Psoas muscle (tissue), 8 donors: Measurements from ENCODE around the gene TPST1. TPM values are rescaled to one million over a fixed set of nuclear protein-coding genes. Genes with fewer than 3 reads are reported as not detected.

Experiments
- ATAC-seq, 4 donors: fragments of 200-7000 bp; cut with Tn5 transposase; one replicate each; pipeline ENCODE4 v1.9.1; 2020; ENCODE audit warnings: moderate library complexity in 3 of 4, mild to moderate bottlenecking in 2 of 4
- DNase-seq, 2 donors: peaks; one replicate each; pipeline ENCODE4 v3.0.0-alpha.2; 2020
- H3K27ac ChIP-seq: fragments of 200-600 bp; one replicate; pipeline ENCODE4 v1.8.0; 2022
- H3K27me3 ChIP-seq, 3 donors: fragments of 200-600 bp in 1 of 3; one replicate each; pipeline versions ENCODE4 v1.6.1 to v1.8.0; 2013 to 2022; ENCODE audit warnings: low read length in 2 of 3, mild to moderate bottlenecking in 2 of 3, moderate library complexity in 1 of 3; ENCODE audit not compliant: insufficient read depth in 3 of 3
- H3K36me3 ChIP-seq, 2 donors: fragments of 200-600 bp in 1 of 2; one replicate each; pipeline versions ENCODE4 v1.6.1 to v1.8.0; 2013 to 2022; ENCODE audit warnings: low read depth in 1 of 2, mild to moderate bottlenecking in 1 of 2, moderate library complexity in 1 of 2; ENCODE audit not compliant: insufficient read depth in 1 of 2
- H3K4me1 ChIP-seq: fragments of 200-600 bp; one replicate; pipeline ENCODE4 v1.8.0; 2022
- H3K4me3 ChIP-seq: fragments of 200-600 bp; one replicate; pipeline ENCODE4 v1.8.0; 2022; ENCODE audit warnings: mild to moderate bottlenecking
- H3K9me3 ChIP-seq: fragments of 200-600 bp; one replicate; pipeline ENCODE4 v1.8.0; 2022
- WGBS, 3 donors: extraction: QIAGEN DNeasy Blood & Tissue Kit; methylation state at CpG; one replicate each; pipeline versions ENCODE4 v1.1.6 to v1.1.7; 2013; 5-methylcytosine and 5-hydroxymethylcytosine counted together
- intact Hi-C, 2 donors: fragments of 100-400 bp; cut with DNase I; formaldehyde crosslinking; loops; one replicate each; pipeline versions ENCODE4 v1.11.0 to v1.14.2; 2022
- polyA plus RNA-seq, 3 donors: library from polyadenylated mRNA; stranded (reverse); fragments of 200-250 nt; gene quantifications; one replicate each; pipeline ENCODE4 v1.2.3, GENCODE V29; 2013
- total RNA-seq, 4 donors: library from RNA; stranded (reverse); fragmentation: NEBNext Ultra II Directional in 2 of 4; extraction: Animal tissue kit (Norgen Biotek cat#: 25700) in 2 of 4; gene quantifications; one replicate each; pipeline versions ENCODE4 v1.2.1 to v1.2.4, GENCODE V29; 2021 to 2023
- TF ChIP-seq, protein P1 (sequence below): fragments of 200-600 bp; IDR thresholded peaks from one replicate; pipeline ENCODE4 v1.8.0; 2022; ENCODE audit warnings: antibody characterized with exemption
- donor health status: healthy with polysubstance abuse.
- donor health status: DM: no; HTN: no; CAD: no; lungs with moderate emphysema.
- donor health status: Bipolar disorder and iron deficiency.
- donor health status: healthy.
- donor health status: DM: yes; HTN: yes; CAD: no.
- donor health status: DM: no; HTN: no; CAD: no.
- donor health status: DM: no; HTN: no; CAD: no.
- donor health status: DM: yes; HTN: yes; CAD: no.

TPST1 gene
- total and polyA plus RNA-seq, 7 donors, result 1.8 to 4.5 (median 2.8) TPM

DNA sequence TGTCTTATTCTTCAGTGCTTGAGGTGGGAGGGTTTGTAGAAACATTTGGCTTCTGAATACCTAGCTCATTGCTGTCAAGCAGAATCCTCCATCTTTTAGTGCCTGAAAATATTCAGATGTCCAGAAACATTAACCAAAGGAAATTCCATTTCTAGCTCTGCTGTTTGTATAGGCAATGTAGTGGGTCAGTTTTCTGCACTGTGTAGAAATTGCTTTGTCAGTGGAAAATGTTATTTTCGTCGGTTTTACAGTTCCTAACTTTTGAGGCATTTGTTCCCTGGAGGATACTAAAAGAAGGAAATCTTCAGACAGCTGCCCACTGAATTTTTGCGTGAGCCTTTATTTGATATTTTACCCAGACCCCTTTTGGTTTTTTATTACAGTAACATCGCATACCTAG is 143.4 kb downstream of the TPST1 start:
- H3K9me3 ChIP-seq, result peaks cover 7% of the 10 kb centered on the region
- DNase-seq (no peak), ATAC-seq (no peak)
- H3K4me1 ChIP-seq, result no peaks in the 10 kb centered on the region
- intact Hi-C loops, result no loop called here
- H3K36me3 ChIP-seq, result no peaks in the 10 kb centered on the region
- 4 to 11% (median 7%) methylated on average over 4 of the region's 4 CpGs for WGBS, 3 donors
- H3K27me3 ChIP-seq, result no peaks in the 10 kb centered on the region
- no peak overlapping the region for H3K4me3 ChIP-seq
- TF ChIP-seq, protein P1, sequence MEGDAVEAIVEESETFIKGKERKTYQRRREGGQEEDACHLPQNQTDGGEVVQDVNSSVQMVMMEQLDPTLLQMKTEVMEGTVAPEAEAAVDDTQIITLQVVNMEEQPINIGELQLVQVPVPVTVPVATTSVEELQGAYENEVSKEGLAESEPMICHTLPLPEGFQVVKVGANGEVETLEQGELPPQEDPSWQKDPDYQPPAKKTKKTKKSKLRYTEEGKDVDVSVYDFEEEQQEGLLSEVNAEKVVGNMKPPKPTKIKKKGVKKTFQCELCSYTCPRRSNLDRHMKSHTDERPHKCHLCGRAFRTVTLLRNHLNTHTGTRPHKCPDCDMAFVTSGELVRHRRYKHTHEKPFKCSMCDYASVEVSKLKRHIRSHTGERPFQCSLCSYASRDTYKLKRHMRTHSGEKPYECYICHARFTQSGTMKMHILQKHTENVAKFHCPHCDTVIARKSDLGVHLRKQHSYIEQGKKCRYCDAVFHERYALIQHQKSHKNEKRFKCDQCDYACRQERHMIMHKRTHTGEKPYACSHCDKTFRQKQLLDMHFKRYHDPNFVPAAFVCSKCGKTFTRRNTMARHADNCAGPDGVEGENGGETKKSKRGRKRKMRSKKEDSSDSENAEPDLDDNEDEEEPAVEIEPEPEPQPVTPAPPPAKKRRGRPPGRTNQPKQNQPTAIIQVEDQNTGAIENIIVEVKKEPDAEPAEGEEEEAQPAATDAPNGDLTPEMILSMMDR, result no peak
- H3K27ac ChIP-seq, result no peak overlapping the region

DNA sequence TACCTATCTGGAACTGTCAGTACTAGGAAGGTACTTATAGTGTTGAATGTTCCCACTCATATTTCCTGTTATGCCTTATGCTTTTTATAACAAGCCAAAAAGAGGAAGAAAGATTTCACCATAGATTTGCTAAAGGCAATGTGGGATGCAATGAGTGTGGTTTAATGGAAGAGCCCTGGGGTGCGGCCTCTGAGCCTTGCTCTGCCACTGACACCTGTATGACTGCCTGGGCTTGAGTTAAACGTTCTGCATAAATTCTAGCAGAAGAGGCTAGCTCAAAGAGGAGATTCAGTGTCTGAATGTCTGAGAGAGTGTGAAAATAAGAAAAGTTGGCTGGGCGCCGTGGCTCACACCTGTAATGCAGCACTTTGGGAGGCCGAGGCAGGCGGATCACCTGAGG is 143.8 kb downstream of the TPST1 start:
- 71 to 78% (median 77%) methylated on average over 6 of the region's 6 CpGs for WGBS, 3 donors
- Histone ChIP-seq H3K4me1 (no peaks in the 10 kb centered on the region), H3K27me3 (no peaks in the 10 kb centered on the region), H3K27ac (no peak overlapping the region), H3K9me3 (peaks cover 7% of the 10 kb centered on the region), H3K4me3 (no peak overlapping the region), H3K36me3 (no peaks in the 10 kb centered on the region)
- intact Hi-C loops, result no loop called here
- no peak for DNase-seq
- no peak for ATAC-seq
- TF ChIP-seq, protein P1, result no peak

DNA sequence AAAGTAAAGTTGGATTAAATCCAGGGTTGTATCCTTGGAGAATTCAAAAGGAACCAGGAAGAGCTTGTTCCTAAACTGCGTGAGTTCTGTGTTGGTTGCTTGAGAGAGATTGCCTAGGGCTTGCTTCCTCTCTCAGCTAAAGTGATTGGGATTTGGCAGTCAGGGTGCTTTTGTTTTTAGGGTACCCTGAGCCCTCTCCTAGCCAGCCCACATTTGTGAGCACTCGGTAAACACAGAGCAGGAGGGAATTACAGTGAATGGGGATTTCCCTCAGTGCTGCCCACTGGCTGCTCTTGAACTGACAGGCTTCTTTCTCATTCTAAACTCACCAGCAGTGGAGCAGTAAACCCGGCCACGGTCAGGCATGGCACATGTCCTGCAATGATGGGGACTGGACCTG is 146.9 kb downstream of the TPST1 start:
- intact Hi-C loops, result no loop called here
- Histone ChIP-seq H3K27me3 (no peaks in the 10 kb centered on the region), H3K27ac (no peak overlapping the region), H3K36me3 (no peaks in the 10 kb centered on the region), H3K4me1 (no peaks in the 10 kb centered on the region), H3K9me3 (peaks cover 7% of the 10 kb centered on the region), H3K4me3 (no peak overlapping the region)
- DNase-seq (no peak), ATAC-seq (no peak)
- 15 to 24% (median 21%) methylated on average over 4 of the region's 4 CpGs for WGBS, 3 donors
- TF ChIP-seq, protein P1, result no peak

DNA sequence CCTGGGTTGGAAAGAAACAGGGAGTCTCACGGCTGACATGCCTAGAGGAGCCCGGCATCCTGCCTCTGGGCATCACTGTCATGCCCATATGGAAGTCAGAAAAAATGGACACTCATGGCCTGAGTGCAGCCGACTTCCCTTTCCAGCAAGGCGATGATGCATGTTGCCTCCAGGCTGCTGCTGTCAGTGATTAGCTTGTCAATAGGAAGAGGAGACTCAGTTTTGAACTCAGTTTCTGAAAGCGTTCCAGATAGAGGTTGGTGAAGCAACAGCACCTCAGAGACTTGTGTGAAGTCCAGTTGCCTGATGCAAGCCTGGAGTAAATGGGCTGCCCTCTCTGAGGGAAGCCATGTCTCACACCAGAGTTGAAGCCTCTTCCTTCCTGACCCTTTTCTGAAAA is 148.4 kb downstream of the TPST1 start:
- no peak for ATAC-seq
- Histone ChIP-seq H3K27me3 (no peaks in the 10 kb centered on the region), H3K27ac (no peak overlapping the region), H3K4me3 (no peak overlapping the region), H3K4me1 (no peaks in the 10 kb centered on the region), H3K9me3 (no peaks in the 10 kb centered on the region), H3K36me3 (no peaks in the 10 kb centered on the region)
- TF ChIP-seq, protein P1, result no peak
- intact Hi-C loops, result no loop called here
- DNase-seq, result no peak
- WGBS, 3 donors, result 87 to 93% (median 92%) methylated on average over 5 of the region's 5 CpGs

DNA sequence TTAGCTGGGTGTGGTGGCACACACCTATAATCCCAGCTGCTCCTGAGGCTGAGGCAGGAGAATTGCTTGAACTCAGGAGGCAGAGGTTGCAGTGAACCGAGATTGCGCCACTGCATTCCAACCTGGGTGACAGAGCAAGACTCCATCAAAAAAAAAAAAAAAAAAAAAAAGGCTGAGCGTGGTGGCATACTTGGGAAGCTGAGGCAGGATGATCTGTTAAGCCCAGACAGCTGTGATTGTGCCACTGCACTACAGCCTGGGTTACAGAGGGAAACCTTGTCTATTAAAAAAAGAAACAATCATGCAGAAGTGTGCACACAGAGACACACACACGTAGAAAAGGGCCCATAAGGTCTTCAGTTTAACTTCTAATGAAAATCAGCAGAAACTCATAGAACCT is 150.6 kb downstream of the TPST1 start:
- no peak overlapping the region for H3K4me3 ChIP-seq
- no peak for DNase-seq
- no peaks in the 10 kb centered on the region for H3K36me3 ChIP-seq
- no peak overlapping the region for H3K27ac ChIP-seq
- TF ChIP-seq, protein P1, result no peak
- WGBS, 3 donors, result 90 to 93% (median 92%) methylated on average over 4 of the region's 4 CpGs
- no peak for ATAC-seq
- H3K4me1 ChIP-seq, result no peaks in the 10 kb centered on the region
- H3K9me3 ChIP-seq, result no peaks in the 10 kb centered on the region
- intact Hi-C loops, result loop anchor here in 1 of 2 donors (2.0 kb wide), 1 partner anchor 35 kb away; no protein-coding TSS in a partner anchor
- H3K27me3 ChIP-seq, result no peaks in the 10 kb centered on the region
